Measurements from ENCODE around the gene EVI2B. TPM values are rescaled to one million over a fixed set of nuclear protein-coding genes. Genes with fewer than 3 reads are reported as not detected.

EVI2B gene
- total RNA-seq, 1 donor from 2014 or later = 0.85 TPM

DNA sequence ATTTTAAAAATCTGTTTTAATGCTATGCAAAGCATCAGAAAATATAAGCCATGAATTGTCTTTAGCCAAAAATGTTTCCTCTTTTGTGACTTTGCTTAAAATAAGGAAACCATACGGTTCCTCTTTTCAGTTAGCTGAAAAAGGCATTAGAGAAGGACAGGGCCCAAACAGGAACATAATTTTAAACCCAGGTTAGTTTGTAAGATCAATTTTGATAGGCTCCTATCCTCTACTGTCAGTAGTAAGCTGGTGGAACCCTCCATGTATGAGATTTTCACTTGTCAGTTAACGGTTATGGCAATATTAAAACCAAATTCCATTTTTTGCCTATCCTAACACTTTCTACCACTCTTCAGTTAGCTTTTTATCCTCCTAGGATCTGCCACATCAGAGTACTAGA is 4.3 kb downstream of the EVI2B start:
- H3K27me3 ChIP-seq = no peaks in the 10 kb centered on the region
- no peaks in the 10 kb centered on the region for H3K9me3 ChIP-seq
- intact Hi-C loops (cut with DNase I) = no loop called here
- H3K36me3 ChIP-seq = no peaks in the 10 kb centered on the region
- H3K27ac ChIP-seq = no peak overlapping the region
- H3K4me1 ChIP-seq = no peaks in the 10 kb centered on the region
- no peak overlapping the region for H3K4me3 ChIP-seq
- no peak for DNase-seq (ENCODE audit: low spot score in 2 of 2)
- TF ChIP-seq, protein P1, sequence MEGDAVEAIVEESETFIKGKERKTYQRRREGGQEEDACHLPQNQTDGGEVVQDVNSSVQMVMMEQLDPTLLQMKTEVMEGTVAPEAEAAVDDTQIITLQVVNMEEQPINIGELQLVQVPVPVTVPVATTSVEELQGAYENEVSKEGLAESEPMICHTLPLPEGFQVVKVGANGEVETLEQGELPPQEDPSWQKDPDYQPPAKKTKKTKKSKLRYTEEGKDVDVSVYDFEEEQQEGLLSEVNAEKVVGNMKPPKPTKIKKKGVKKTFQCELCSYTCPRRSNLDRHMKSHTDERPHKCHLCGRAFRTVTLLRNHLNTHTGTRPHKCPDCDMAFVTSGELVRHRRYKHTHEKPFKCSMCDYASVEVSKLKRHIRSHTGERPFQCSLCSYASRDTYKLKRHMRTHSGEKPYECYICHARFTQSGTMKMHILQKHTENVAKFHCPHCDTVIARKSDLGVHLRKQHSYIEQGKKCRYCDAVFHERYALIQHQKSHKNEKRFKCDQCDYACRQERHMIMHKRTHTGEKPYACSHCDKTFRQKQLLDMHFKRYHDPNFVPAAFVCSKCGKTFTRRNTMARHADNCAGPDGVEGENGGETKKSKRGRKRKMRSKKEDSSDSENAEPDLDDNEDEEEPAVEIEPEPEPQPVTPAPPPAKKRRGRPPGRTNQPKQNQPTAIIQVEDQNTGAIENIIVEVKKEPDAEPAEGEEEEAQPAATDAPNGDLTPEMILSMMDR (IDR thresholded peaks at IDR 0.05) = no peak

DNA sequence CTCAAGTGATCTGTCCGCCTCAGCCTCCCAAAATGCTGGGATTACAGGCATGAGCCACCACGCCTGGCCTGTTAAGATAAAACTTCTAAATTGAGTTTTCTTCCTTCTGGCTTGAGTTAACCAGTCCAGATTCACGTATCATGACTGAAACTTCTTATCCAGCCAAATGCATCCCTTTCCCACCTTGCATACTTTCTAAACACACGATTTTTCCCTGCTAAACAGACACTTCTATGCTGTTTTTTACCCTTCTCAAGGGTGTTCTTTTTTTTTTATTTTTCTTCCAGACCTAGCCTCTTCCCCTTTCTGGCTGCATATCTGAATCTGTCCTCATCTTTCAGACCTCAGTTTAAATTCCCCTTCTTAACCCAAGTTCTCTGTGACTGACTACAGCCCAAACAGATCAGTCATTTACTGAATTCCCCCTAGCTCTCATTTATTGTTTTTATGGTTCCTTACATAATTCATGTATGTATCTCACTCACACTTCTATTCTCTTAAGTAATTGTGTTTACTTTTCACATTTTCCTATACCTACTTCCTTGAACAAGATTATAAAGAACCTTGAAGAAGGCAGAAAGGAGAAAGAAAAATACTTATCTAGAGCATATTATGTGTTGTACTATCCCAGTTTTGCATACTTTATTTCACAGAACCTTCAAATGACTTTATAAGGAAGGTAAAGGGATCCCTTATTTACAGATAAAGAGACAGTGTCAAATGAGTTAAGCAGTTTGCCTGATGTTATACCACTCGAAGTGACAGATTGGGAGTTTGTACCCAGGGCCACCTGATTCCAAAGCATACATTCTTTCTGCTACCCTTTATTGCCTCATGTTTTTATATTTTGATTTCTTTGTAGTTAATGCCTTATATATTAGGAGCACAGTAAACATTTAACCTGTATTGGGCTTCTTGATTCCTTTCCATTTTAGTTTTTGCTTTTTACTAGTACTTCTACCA is 5.2 kb downstream of the EVI2B start:
- Histone ChIP-seq H3K27ac (no peak overlapping the region), H3K4me1 (no peaks in the 10 kb centered on the region), H3K36me3 (no peaks in the 10 kb centered on the region), H3K9me3 (no peaks in the 10 kb centered on the region), H3K4me3 (no peak overlapping the region), H3K27me3 (no peaks in the 10 kb centered on the region)
- TF ChIP-seq, protein P1 (IDR thresholded peaks at IDR 0.05) = no peak
- intact Hi-C loops (cut with DNase I) = no loop called here
- DNase-seq (ENCODE audit: low spot score in 2 of 2) = no peak

DNA sequence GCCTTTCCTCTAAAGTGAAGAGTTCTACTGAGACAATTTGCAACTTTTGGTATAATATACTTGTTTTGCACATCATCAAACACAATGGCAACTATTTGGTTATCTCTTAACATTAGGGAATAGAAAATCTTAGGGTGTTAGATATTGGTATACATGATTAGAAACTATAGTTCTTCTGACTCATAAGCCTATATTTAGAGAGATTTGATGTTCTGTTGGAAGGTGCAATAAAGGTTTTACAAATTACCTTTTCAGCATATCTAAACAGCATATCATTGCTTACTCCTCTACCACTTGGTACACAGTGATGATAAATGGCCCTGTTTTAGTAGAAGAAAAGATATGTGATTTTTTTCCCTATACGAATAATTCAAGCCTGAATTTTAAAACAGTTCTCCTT is 6.2 kb downstream of the EVI2B start:
- H3K9me3 ChIP-seq = no peaks in the 10 kb centered on the region
- no peak for DNase-seq (ENCODE audit: low spot score in 2 of 2)
- TF ChIP-seq, protein P1 (IDR thresholded peaks at IDR 0.05) = no peak
- H3K36me3 ChIP-seq = no peaks in the 10 kb centered on the region
- no peaks in the 10 kb centered on the region for H3K4me1 ChIP-seq
- no peaks in the 10 kb centered on the region for H3K27me3 ChIP-seq
- intact Hi-C loops (cut with DNase I) = no loop called here
- no peak overlapping the region for H3K27ac ChIP-seq
- no peak overlapping the region for H3K4me3 ChIP-seq

DNA sequence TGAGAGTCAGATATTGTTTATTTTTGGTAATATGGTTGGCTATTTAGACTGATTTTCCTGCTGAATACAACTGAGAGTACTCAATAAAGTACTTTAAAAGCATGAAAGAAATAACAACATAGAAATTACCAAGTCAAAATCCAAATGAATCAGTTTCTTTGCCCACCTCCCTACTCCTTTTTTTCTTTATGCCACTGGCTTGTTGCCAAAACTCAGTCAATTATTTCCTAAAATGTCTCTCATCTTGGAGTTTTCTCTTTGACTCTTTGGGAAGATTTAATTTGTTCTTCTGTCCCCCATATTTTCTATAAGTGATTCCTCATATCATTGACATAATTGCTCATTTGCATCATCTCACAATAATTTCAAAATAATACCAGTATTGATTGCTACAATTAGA is 14.2 kb downstream of the EVI2B start:
- Histone ChIP-seq H3K4me1 (no peaks in the 10 kb centered on the region), H3K4me3 (no peak overlapping the region), H3K27me3 (no peaks in the 10 kb centered on the region), H3K36me3 (peaks cover 0 to 4% of the 10 kb centered on the region in 2 donors), H3K27ac (no peak overlapping the region), H3K9me3 (no peaks in the 10 kb centered on the region)
- TF ChIP-seq, protein P1 (IDR thresholded peaks at IDR 0.05) = no peak
- DNase-seq (ENCODE audit: low spot score in 2 of 2) = no peak
- intact Hi-C loops (cut with DNase I) = no loop called here

DNA sequence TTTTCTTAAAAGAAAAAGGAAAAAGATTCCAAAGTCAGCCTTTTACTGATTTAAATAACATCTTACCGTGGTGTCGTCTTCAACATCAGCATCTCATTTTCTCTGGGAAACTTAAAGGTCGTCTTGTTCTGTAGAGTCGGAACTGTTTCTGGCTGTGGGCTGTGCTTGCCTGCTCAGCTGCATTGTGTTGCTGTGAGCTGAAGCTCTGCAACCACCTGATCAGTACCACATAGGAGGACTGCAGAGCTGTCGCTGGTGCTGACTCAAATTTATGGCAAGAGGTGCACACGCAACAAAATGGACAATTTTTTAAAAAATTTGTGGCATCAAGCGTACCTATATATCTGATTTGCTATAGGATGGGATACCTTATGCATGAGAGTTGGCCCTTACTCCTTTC is 16.8 kb downstream of the EVI2B start, which contains the start of gene OMG:
Gene OMG, minus strand, starts transcription at position 150 of the 400 bp plus-strand sequence. CDS start 908 bp downstream, outside the sequence.
- Histone ChIP-seq H3K4me3 (no peak within 1 kb of the TSS), H3K36me3 (peaks cover 0 to 4% of the 10 kb centered on the region in 2 donors), H3K9me3 (no peaks in the 10 kb centered on the region), H3K27me3 (no peaks in the 10 kb centered on the region), H3K4me1 (no peaks in the 10 kb centered on the region), H3K27ac (no peak within 1 kb of the TSS)
- no peak for DNase-seq (ENCODE audit: low spot score in 2 of 2)
- intact Hi-C loops (cut with DNase I) = no loop called here
- TF ChIP-seq, protein P1 (IDR thresholded peaks at IDR 0.05) = no peak
